Islet of Langerhans (tissue), 1 donor: Measurements from ENCODE around the gene RPA1.

Source experiments
- FAIRE-seq: peaks from one replicate; lab custom pipeline; 2011; peaks lifted over from hg19 to GRCh38; lab: Jason Lieb, UNC

Gene RPA1

DNA sequence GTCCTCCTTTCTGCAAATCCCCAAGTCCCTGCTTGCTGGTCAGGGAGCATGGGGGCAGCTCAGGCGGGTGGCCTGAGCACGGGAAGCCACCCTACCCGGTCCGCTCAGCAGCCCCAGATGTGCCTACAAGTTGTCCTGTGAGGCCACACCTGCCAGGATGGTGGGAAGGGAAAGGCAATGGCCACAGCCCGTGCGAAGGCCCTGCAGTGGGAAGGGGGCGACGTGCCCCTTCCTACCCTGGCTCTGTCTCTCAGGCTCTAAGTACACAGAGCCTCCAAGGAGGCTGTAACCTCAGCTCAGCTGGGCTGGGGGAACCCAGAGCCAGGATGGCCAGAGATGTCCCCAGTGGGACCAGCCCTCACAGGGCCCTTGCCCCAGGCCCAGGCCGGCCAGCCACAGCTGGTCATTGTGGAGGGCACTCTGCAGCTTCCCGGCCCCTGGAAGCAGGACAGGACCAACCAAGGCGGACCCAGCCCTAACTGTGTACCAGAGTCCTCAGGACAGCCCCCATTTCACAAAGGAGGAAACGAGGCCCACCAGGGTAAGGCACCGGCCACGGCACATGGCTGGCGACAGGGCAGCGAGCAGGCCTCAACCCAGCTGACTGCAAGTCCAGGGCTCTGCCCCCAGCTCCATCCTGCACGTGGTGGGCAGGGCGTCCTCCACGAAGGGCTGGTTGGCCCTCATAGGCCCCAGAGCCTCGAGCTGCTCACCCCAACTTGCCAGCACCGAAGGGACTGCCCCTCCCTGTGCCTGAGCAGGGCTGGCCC lies 113.0 kb downstream of the RPA1 start:
- no peak for FAIRE-seq

DNA sequence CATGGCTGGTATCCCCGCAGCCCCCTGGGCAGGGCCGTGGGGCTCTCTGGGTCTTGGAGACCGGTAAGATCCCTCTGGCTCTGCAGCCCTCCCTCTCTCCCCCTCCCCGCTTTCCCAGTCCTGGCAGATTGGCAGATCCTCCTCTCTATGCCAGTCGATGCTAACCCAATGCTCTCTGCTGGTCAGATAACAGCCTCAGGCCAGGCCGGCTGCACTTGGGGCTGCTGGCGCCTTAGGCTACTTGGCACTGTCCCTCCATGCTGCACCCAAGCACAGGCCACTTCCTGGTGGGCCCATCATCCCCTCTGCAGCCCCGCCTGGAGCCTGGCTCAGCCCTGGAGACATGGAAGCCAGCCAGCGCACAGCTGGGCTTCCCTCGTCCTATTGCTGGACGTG lies 113.6 kb downstream of the RPA1 start:
- no peak for FAIRE-seq

DNA sequence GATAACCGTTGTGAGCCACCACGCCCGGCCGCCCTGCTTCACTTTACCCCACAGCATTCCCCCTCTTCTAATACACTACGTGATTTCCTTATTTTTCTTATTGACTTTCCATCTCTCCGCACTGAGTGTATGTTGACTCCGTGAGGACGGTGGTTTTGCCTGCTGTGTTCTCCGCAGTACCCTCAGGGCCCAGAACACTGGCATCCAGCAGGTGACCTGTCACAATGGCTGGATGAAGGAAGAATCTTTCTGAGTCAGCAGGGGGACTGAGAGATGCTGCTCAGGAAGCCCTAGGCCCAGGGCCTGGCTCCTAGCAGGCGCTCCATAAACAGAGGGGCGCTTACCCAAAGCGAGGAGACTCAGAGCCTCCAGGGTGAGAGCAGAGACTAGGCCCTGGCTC lies 115.8 kb downstream of the RPA1 start:
- no peak for FAIRE-seq

DNA sequence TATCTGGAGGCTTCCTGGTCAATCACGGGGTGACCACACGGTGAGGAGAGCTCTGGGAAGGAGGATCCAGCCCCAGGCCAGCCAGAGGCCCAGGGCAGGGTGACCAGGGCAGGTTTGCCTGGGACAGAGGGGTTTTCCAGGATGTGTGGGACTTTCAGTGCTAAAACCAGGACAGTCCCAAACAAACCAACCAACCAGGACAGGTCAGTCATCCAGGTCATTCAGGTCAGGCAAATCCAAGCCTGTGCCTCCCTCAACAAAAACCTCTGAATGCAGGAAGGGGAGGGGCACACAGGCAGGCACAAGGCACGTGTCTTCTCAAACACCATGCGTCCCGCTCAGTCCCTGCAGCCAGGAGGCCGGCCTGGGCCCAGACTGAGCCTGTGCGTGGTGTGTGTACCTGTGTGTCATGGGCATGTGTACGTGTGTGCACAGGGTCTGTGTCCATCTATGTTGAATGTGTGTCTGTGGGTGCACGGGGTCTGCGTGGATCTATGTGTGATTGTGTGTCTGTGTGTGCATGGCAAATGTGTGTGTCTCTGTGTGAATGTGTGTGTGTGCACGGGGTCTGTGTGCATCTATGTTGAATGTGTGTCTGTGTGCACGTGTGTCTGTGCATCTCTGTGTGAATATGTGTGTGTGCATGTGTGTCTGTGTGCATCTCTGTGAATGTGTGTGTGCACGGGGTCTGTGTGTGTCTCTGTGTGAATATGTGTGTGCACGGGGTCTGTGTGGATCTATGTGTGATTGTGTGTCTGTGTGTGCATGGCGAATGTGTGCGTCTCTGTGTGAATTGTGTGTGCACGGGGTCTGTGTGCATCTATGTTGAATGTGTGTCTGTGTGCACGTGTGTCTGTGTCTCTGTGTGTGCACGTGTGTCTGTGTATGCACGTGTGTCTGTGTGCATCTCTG lies 116.5 kb downstream of the RPA1 start:
- FAIRE-seq = no peak

DNA sequence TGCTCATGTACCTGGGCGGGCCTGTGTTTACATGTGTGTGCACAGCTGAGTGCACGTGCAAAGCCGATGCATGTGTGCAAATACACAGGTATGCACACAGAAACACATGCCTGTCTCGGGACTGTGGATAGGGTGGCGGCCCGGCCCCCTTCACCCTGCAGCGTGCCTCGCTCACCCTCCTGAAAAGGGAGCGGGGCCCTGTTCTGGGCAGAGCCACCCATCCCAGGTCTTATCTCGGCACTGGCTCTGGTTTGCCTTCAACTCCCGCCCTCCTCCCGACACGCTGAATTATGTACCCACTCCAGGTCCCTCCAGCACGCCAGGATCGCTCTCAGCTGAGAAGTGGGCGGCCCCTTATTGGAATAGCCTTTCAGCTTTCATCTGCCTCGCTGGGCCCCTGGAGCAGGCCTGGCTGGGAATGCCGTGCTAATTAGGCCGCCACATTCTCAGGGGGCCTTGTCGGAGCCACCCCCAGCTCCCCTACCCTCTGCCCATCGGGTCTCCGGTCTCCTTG lies 117.5 kb downstream of the RPA1 start:
- FAIRE-seq = no peak

DNA sequence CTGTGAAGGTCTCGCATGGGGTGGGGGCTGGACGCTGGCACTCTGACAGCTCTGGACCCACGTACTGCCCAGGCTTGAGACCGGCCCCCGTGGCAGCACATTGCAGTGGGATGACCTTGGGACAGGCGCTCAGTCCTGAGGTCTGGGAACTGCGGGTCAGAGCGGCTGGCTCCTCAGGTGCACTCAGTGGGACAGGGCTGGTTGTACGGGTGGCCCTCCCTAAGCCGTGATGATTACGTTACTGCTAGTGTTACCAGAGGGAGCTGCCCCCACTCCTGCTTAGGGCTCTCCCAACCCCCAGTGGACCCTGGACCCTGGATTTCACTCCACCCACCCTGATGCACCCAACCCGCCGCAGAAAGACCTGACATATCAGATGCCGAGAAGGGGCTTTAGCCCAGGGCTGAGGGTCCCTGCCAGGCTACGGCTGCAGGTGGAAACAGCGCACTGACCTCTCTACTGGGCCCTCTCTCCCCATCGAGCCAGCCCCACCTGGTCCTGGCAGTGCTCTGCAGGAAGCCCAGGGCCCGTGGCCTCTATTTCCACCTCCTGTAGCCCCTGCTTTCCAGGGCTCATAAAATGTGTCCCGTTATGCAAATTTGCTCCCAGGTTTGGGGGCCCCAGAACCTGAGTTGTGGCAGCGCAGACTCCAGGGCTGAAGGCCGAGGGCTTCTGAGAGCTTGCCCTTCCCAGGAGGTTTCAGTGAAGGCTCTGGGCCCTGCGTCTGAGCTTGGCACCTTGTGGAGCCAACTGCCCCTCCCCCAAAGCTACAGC lies 118.1 kb downstream of the RPA1 start:
- no peak for FAIRE-seq

DNA sequence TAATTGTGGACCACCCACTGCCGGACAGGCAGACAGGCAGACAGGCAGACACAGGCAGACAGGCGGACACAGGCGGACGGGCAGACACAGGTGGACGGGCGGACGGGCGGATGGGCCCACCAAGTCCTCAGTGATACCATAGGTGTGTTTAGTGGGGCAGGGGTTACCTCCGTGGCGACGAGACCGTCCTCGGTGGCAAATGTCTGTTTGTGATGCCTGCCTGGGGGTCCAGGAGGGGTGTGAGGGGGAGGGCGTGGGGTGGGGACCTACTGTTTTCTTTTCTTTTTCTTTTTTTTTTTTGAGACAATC lies 118.7 kb downstream of the RPA1 start:
- no peak for FAIRE-seq
